Dermis microvascular lymphatic vessel endothelial cell (primary cell): Measurements from ENCODE around the gene LGALS3. TPM values are rescaled to one million over a fixed set of nuclear protein-coding genes. Genes with fewer than 3 reads are reported as not detected.
"Not testable (repeated sequence)": the region's sequence is repeated elsewhere in the genome, so short reads cannot be mapped to it uniquely, and the experiment has no call there.

Experiments used
- DNase-seq, 2 donors: peaks; one replicate each; pipeline versions ENCODE4 v3.0.0 to v3.0.0-alpha.2; 2010; ENCODE audit warnings: low read depth in 2 of 2
- total RNA-seq: library from RNA; depleted of rRNA; stranded (reverse); fragments of >200 nt; gene quantifications from 2 replicates; pipeline ENCODE4 v1.2.1, GENCODE V29; 2014

LGALS3 gene
- total RNA-seq: 88.0 and 98.5 TPM in 2 replicates

DNA sequence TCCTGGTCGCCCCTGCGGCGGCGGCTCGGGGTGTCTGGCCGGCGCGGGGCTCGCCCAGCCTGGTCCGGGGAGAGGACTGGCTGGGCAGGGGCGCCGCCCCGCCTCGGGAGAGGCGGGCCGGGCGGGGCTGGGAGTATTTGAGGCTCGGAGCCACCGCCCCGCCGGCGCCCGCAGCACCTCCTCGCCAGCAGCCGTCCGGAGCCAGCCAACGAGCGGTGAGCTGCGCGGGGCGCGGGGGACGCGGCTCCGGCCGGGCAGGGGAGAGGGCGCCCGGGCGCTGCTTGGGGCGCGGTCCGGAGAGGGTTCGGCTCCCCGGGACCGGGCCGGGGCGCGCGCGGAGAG lies at the start of gene LGALS3:
Gene LGALS3 (plus strand): TSS at position 167 of the 342 bp plus-strand sequence. CDS start 8,122 bp downstream, outside the sequence.
- DNase-seq: peak in 1 of 2 donors; percentile 72

- DNase-seq: not testable (repeated sequence)
These were observed 49.1 kb upstream of the LGALS3 start for GRCh38 chr14:55079961-55080360.

GRCh38 chr14:55084401-55085059 lies 44.5 kb upstream of the LGALS3 start:
- no peak for DNase-seq

- DNase-seq: no peak
These were observed 43.9 kb upstream of the LGALS3 start for GRCh38 chr14:55085060-55085660.

DNA sequence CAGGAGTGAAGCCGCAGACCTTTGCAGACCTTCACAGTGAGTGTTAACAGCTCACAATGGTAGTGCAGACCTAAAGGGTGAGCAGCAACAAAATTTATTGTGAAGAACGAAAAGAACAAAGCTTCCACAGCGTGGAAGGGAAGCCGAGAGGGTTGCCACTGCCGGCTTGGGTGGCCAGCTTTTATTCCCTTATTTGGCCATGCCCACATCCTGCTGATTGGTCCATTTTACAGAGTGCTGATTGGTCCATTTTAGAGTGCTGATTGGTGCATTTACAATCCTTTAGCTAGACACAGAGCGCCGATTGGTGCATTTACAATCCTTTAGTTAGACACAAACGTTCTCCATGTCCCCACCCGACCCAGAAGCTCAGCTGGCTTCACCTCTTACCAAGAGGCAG lies 42.1 kb upstream of the LGALS3 start:
- DNase-seq: no peak

- no peak for DNase-seq
These were observed 40.7 kb upstream of the LGALS3 start for GRCh38 chr14:55088356-55088755.

DNA sequence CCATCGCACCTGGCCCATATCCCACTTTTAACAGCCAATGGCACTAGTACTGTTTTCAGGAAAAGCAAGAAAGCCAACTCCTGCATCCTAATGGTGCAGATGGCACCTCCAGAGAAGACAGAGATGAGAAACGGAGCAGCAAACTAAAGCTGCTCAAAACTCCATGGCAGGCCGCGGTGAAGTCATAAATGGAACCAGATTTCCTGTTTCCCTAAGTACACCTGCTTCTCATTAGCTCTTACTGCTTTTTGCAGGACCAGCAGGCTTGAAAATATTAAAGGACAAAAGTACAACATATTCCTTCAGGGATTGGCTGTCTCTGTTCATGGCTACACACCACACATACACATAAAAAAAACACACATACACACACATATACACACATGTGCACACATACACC lies 36.7 kb upstream of the LGALS3 start:
- DNase-seq: no peak

GRCh38 chr14:55094292-55095157 lies 34.5 kb upstream of the LGALS3 start:
- DNase-seq: peak in 1 of 2 donors; percentile 34

- DNase-seq: no peak
These were observed 31.0 kb upstream of the LGALS3 start for GRCh38 chr14:55097881-55098560.

- DNase-seq: no peak
These were observed 30.5 kb upstream of the LGALS3 start for GRCh38 chr14:55098561-55098898.

GRCh38 chr14:55099756-55100155 lies 29.3 kb upstream of the LGALS3 start:
- DNase-seq: no peak

GRCh38 chr14:55101698-55102097 lies 27.4 kb upstream of the LGALS3 start:
- DNase-seq: no peak

GRCh38 chr14:55102141-55102621 lies 26.9 kb upstream of the LGALS3 start:
- DNase-seq: peak; percentile 95 to 98

- DNase-seq: peak; percentile 78 to 94
These were observed 25.9 kb upstream of the LGALS3 start for GRCh38 chr14:55103005-55103640.

DNA sequence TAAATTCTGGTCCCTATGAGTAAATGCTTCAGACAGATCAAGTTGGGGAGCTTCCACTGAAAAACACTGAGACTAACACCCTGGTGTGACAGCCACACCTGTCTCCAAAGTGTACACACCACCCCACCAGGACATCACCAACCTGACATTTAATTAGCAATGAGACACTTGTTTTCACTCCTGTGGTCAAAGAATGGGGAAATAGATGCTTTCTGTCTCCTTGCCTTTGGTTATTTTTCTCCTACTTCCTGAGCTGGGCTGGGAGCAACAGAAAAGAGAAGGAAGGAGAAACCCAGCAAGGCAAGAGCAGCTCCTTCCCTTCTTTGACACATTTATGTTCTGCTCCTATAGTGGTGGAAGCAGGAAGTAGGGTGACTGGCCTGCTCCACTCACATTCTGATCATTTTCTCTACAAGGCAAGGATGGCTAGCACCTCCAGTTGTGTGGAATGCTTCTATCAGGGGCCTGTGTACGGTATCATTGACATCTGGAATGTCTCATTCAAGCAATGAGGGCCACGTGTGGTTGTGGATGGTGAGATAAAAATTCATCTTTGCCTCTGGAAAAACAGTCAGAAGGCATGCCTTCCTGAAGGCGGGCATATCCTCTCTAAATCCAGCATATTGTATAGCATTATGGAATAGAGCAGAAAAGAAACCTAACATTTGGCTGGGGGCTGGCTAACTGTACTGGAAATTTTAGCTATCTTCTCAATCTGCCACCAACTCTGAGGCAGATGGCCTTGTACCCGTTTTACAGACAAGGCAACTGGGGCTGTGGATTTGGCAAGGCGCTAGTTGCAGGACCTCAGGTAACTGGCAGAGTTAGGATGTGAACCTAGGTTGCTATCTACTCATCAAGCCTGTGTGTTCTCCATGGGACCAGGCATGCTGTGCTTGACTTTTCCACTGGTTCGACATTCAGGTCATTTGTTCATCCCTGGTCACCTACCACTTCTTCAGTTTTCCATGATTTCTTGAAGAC lies 24.8 kb upstream of the LGALS3 start:
- no peak for DNase-seq

- DNase-seq: no peak
These were observed 23.1 kb upstream of the LGALS3 start for GRCh38 chr14:55105991-55106390.

GRCh38 chr14:55107766-55108554 lies 21.1 kb upstream of the LGALS3 start:
- DNase-seq: peak; percentile 92 to 97

- DNase-seq: no peak
These were observed 19.2 kb upstream of the LGALS3 start for GRCh38 chr14:55109836-55110235.

DNA sequence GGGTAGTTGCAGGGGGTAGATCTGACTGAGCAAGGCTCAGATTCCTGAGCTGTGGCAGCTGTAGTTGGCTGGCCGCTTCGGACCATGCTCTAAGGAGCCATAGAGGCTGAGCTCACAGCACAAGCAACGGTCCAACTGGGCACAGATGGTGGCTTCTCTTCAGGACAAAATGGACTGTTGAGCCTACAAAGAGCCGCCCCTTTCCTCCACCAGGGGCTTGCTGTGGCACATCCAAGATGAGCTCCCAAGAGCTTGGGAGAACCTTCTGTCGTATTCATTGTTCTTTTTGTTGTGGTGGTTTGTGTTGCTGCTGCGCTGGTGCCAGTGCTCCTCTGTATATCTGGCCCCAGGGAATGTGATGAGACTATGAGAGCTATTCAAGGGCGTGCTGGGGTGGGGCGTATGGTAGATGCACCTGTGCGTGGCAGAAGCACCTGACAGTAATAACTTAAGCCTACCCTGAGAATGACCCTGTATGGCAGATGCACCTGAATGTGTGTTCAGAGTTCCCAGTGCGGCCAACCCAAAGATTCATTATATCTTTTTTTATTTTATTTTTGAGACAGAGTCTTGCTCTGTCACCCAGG lies 17.8 kb upstream of the LGALS3 start:
- DNase-seq: no peak
